Mesendoderm (in vitro differentiated cells): ENCODE data around the gene STUM.

Experiments
- DNase-seq: peaks from one replicate; pipeline ENCODE4 v3.0.0; 2013
- H2AK5ac ChIP-seq: 2 replicates; pipeline ENCODE4 v1.6.1; 2013; ENCODE audit warnings: low read length, inconsistent platforms
- H2BK120ac ChIP-seq: 2 replicates; pipeline ENCODE4 v1.6.1; 2013; ENCODE audit warnings: low read depth, mild to moderate bottlenecking, low read length, moderate library complexity, mixed read lengths
- H2BK15ac ChIP-seq: replicated peaks from 2 replicates; pipeline ENCODE4 v1.6.1; 2013; ENCODE audit warnings: low read depth, mild to moderate bottlenecking, moderate library complexity
- H2BK5ac ChIP-seq: 2 replicates; pipeline ENCODE4 v1.6.1; 2013; ENCODE audit warnings: low read length, inconsistent platforms
- H3K18ac ChIP-seq: 2 replicates; pipeline ENCODE4 v1.6.1; 2013; ENCODE audit warnings: mild to moderate bottlenecking, low read length, mixed read lengths
- H3K23ac ChIP-seq: one replicate; pipeline ENCODE4 v1.6.1; 2013; ENCODE audit warnings: low read length
- H3K27ac ChIP-seq: 2 replicates; pipeline ENCODE4 v1.5.1; 2013; ENCODE audit warnings: low read depth, mild to moderate bottlenecking, inconsistent platforms, low read length, moderate library complexity
- H3K27me3 ChIP-seq: 2 replicates; pipeline ENCODE4 v1.6.1; 2013; ENCODE audit warnings: low read length, control low read depth, mild to moderate bottlenecking, inconsistent platforms; ENCODE audit not compliant: insufficient read depth, poor library complexity
- H3K36me3 ChIP-seq: 2 replicates; pipeline ENCODE4 v1.6.1; 2013; ENCODE audit warnings: low read length, inconsistent platforms; ENCODE audit not compliant: control insufficient read depth, insufficient read depth
- H3K4ac ChIP-seq: one replicate; pipeline ENCODE4 v1.6.1; 2013; ENCODE audit warnings: low read depth, mild to moderate bottlenecking, low read length, moderate library complexity
- H3K4me1 ChIP-seq: 2 replicates; pipeline ENCODE4 v1.6.1; 2013; ENCODE audit warnings: low read depth, low read length, inconsistent platforms; ENCODE audit not compliant: control insufficient read depth
- H3K4me2 ChIP-seq: 2 replicates; pipeline ENCODE4 v1.6.1; 2013; ENCODE audit warnings: low read length
- H3K4me3 ChIP-seq: 2 replicates; pipeline ENCODE4 v1.5.1; 2013; ENCODE audit warnings: mild to moderate bottlenecking, low read length
- H3K56ac ChIP-seq: one replicate; pipeline ENCODE4 v1.6.1; 2013; ENCODE audit warnings: low read length
- H3K79me1 ChIP-seq: 2 replicates; pipeline ENCODE4 v1.6.1; 2013; ENCODE audit warnings: low read length, inconsistent platforms
- H3K79me2 ChIP-seq: 2 replicates; pipeline ENCODE4 v1.6.1; 2013; ENCODE audit warnings: mild to moderate bottlenecking, low read length; ENCODE audit not compliant: control insufficient read depth, insufficient read depth
- H3K9ac ChIP-seq: 2 replicates; pipeline ENCODE4 v1.6.1; 2013; ENCODE audit warnings: low read length, inconsistent platforms
- H4K5ac ChIP-seq: one replicate; pipeline ENCODE4 v1.6.1; 2013; ENCODE audit warnings: low read length
- H4K8ac ChIP-seq: one replicate; pipeline ENCODE4 v1.6.1; 2013; ENCODE audit warnings: low read depth, mild to moderate bottlenecking, control low read depth, low read length, moderate library complexity
- WGBS: extraction: QIAGEN DNeasy Blood & Tissue Kit; methylation state at CpG from one replicate; pipeline ENCODE4 v1.1.7; 2013; ENCODE audit warnings: low lambda C conversion rate, missing lambda C conversion rate; ENCODE audit not compliant: insufficient coverage; ENCODE audit errors: extremely low coverage; 5-methylcytosine and 5-hydroxymethylcytosine counted together

Gene STUM

GRCh38 chr1:226545836-226546596, 2.5 kb upstream of the STUM start:
- no peak overlapping the region for H3K4me2 ChIP-seq
- H2BK5ac ChIP-seq: no peak overlapping the region
- H3K4me1 ChIP-seq: peaks cover 3% of the 10 kb centered on the region
- no peak for DNase-seq
- H2BK120ac ChIP-seq: no peak overlapping the region
- H3K79me1 ChIP-seq: no peaks in the 10 kb centered on the region
- no peaks in the 10 kb centered on the region for H3K36me3 ChIP-seq
- H3K23ac ChIP-seq: no peak overlapping the region
- no peak overlapping the region for H2AK5ac ChIP-seq
- H3K4me3 ChIP-seq: no peak overlapping the region
- WGBS: no CpG with 5 or more reads among the region's 5 CpGs
- no peak overlapping the region for H2BK15ac ChIP-seq
- no peak overlapping the region for H3K56ac ChIP-seq
- H4K5ac ChIP-seq: no peak overlapping the region
- H3K79me2 ChIP-seq: no peaks in the 10 kb centered on the region
- no peak overlapping the region for H3K4ac ChIP-seq
- H3K27ac ChIP-seq: no peak overlapping the region
- no peak overlapping the region for H4K8ac ChIP-seq
- no peak overlapping the region for H3K18ac ChIP-seq
- no peak overlapping the region for H3K9ac ChIP-seq
- H3K27me3 ChIP-seq: peaks cover 7% of the 10 kb centered on the region

DNA sequence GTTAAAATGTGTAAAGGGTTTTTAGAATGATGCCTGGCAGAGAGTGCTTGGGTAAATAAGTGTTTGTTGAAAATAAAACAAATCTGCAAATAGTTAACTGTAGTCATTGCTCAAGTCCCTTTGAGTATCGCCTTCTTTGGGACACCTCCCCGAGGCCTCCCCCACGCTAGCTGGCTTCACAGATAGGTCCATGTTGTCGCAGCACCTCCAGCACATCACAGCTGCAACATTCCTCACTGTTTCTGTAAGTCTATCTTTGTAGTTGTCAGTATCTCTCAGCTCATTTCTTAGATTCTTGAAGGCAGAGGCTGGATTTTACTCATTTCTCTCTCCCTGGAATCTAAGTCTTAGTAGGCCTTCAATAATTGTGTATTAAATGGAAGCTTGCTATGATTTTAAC, 1.6 kb upstream of the STUM start:
- Histone ChIP-seq H2BK120ac (no peak overlapping the region), H3K36me3 (no peaks in the 10 kb centered on the region), H3K4me2 (no peak overlapping the region), H3K79me1 (no peaks in the 10 kb centered on the region), H2BK15ac (no peak overlapping the region), H3K79me2 (no peaks in the 10 kb centered on the region), H3K4me3 (no peak overlapping the region), H3K27ac (no peak overlapping the region), H3K4ac (no peak overlapping the region), H3K27me3 (peaks cover 7% of the 10 kb centered on the region), H4K8ac (no peak overlapping the region), H4K5ac (no peak overlapping the region), H3K9ac (no peak overlapping the region), H3K23ac (no peak overlapping the region), H2BK5ac (no peak overlapping the region), H2AK5ac (no peak overlapping the region), H3K18ac (no peak overlapping the region), H3K56ac (no peak overlapping the region), H3K4me1 (peaks cover 3% of the 10 kb centered on the region)
- DNase-seq: no peak
- no CpG with 5 or more reads among the region's 4 CpGs for WGBS

DNA sequence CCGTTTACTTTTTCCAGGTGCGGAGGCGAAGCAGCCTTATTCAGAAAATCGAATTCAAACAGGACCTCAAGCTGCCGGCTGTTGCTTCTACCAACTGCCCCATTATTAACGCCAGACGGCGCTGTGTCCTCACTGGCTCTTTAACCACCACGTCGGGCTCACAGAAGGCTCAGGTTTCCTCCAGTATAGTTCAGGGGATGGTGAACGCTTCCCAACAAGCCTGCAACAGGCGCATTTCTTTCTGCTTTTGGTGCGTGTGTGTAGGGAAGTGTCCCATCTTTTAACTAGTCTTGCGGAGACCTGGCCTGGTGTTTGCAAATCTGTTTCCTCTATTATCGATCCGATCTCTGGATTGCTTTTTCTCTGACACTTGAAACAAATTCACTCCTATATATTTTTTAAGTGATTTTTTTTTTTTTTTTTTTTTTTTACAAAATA, 791 bp upstream of the STUM start:
- no CpG with 5 or more reads among the region's 16 CpGs for WGBS
- no peak overlapping the region for H2BK120ac ChIP-seq
- H3K27ac ChIP-seq: no peak overlapping the region

GRCh38 chr1:226549094-226549936, 751 bp downstream of the STUM start:
- no peak overlapping the region for H2BK15ac ChIP-seq
- no peaks in the 10 kb centered on the region for H3K36me3 ChIP-seq
- peak overlapping the region; percentile 4 for H3K4me2 ChIP-seq
- no peak for DNase-seq
- peak overlapping the region; percentile 32 for H3K18ac ChIP-seq
- no peak overlapping the region for H3K27ac ChIP-seq
- no peaks in the 10 kb centered on the region for H3K79me1 ChIP-seq
- no peak overlapping the region for H4K8ac ChIP-seq
- H2AK5ac ChIP-seq: no peak overlapping the region
- H3K79me2 ChIP-seq: no peaks in the 10 kb centered on the region
- no peak overlapping the region for H3K4ac ChIP-seq
- H2BK5ac ChIP-seq: no peak overlapping the region
- no peak overlapping the region for H4K5ac ChIP-seq
- H3K4me1 ChIP-seq: peaks cover 3% of the 10 kb centered on the region
- H3K9ac ChIP-seq: peak overlapping the region; percentile 19
- peaks cover 7% of the 10 kb centered on the region for H3K27me3 ChIP-seq
- WGBS: no CpG with 5 or more reads among the region's 73 CpGs
- no peak overlapping the region for H3K4me3 ChIP-seq
- no peak overlapping the region for H2BK120ac ChIP-seq
- peak overlapping the region; percentile 68 for H3K23ac ChIP-seq
- H3K56ac ChIP-seq: peak overlapping the region; percentile 79

More for the DNA sequence above, 791 bp upstream of the STUM start:
- no peak overlapping the region for H4K5ac ChIP-seq
- no peak overlapping the region for H3K4me3 ChIP-seq
- no peaks in the 10 kb centered on the region for H3K36me3 ChIP-seq
- H3K79me2 ChIP-seq: no peaks in the 10 kb centered on the region
- no peak overlapping the region for H3K4me2 ChIP-seq
- no peak overlapping the region for H3K56ac ChIP-seq
- H3K4me1 ChIP-seq: peaks cover 3% of the 10 kb centered on the region
- H3K27me3 ChIP-seq: peaks cover 7% of the 10 kb centered on the region
- H2BK5ac ChIP-seq: no peak overlapping the region
- H3K23ac ChIP-seq: no peak overlapping the region
- H3K4ac ChIP-seq: no peak overlapping the region
- H4K8ac ChIP-seq: no peak overlapping the region
- no peak overlapping the region for H2AK5ac ChIP-seq
- no peak overlapping the region for H3K9ac ChIP-seq
- no peak overlapping the region for H2BK15ac ChIP-seq
- DNase-seq: peak; percentile 96
- H3K18ac ChIP-seq: no peak overlapping the region
- no peaks in the 10 kb centered on the region for H3K79me1 ChIP-seq

- Histone ChIP-seq H2BK5ac (no peak overlapping the region), H3K79me1 (no peaks in the 10 kb centered on the region), H3K56ac (no peak overlapping the region), H4K8ac (no peak overlapping the region), H3K18ac (no peak overlapping the region), H2BK15ac (no peak overlapping the region), H3K27ac (no peak overlapping the region), H3K4ac (no peak overlapping the region), H2AK5ac (no peak overlapping the region), H4K5ac (no peak overlapping the region), H3K9ac (no peak overlapping the region), H3K79me2 (no peaks in the 10 kb centered on the region), H3K36me3 (no peaks in the 10 kb centered on the region), H3K4me1 (peaks cover 3% of the 10 kb centered on the region), H3K4me2 (peak overlapping the region; percentile 4), H3K4me3 (no peak overlapping the region), H3K27me3 (peaks cover 7% of the 10 kb centered on the region), H2BK120ac (no peak overlapping the region), H3K23ac (no peak overlapping the region)
- peak; percentile 82 for DNase-seq
- WGBS: no CpG with 5 or more reads among the region's 21 CpGs
Observed at GRCh38 chr1:226549937-226550671, 1.5 kb downstream of the STUM start.
